Mammary epithelial cell (primary cell): Measurements from ENCODE around the gene PKN3.

Experiments
- EZH2 ChIP-seq: IDR thresholded peaks from 2 replicates; pipeline ENCODE4 v1.6.1; 2012; ENCODE audit warnings: low read length, inconsistent platforms, borderline replicate concordance
- TF ChIP-seq, protein P1 (sequence below), 2 donors: IDR thresholded peaks in 1 of 2; conservative IDR thresholded peaks in 1 of 2; 2 replicates each; pipeline ENCODE4 v1.5.1; 2011 to 2012; ENCODE audit warnings: inconsistent platforms in 2 of 2, low read length in 2 of 2, mild to moderate bottlenecking in 2 of 2, control low read depth in 1 of 2, low read depth in 1 of 2; ENCODE audit not compliant: insufficient read depth in 1 of 2; ENCODE audit errors: extremely low read depth in 1 of 2

DNA sequence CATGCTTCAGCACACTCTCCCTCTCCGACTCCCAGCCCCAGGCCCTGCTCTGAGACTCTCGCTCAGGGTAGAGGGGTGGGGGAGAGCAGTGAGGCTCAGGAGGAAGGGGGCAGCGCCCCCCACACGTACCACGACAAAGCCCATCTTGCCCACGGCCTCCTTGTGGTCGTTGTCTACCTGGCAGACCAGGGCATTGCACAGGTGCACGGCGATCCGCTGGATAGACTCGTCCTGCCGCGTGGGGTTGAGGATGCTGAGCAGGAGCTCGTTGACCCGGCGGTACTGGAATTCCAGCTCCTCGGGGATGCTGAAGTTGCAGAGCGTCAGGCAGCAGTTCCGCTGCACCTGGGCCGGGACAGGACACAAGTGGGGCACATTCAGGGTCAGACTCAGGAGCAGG, 40.1 kb downstream of the PKN3 start:
- TF ChIP-seq, protein P1, sequence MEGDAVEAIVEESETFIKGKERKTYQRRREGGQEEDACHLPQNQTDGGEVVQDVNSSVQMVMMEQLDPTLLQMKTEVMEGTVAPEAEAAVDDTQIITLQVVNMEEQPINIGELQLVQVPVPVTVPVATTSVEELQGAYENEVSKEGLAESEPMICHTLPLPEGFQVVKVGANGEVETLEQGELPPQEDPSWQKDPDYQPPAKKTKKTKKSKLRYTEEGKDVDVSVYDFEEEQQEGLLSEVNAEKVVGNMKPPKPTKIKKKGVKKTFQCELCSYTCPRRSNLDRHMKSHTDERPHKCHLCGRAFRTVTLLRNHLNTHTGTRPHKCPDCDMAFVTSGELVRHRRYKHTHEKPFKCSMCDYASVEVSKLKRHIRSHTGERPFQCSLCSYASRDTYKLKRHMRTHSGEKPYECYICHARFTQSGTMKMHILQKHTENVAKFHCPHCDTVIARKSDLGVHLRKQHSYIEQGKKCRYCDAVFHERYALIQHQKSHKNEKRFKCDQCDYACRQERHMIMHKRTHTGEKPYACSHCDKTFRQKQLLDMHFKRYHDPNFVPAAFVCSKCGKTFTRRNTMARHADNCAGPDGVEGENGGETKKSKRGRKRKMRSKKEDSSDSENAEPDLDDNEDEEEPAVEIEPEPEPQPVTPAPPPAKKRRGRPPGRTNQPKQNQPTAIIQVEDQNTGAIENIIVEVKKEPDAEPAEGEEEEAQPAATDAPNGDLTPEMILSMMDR (conservative IDR thresholded peaks at IDR 0.05 in 1 of 2, IDR thresholded peaks at IDR 0.05 in 1 of 2; ENCODE audit: extremely low read depth in 1 of 2, insufficient read depth in 1 of 2, low read depth in 1 of 2, low read length in 2 of 2): no peak
- no peak for TF ChIP-seq EZH2
